Measurements from ENCODE around the gene MSX1. TPM values are rescaled to one million over a fixed set of nuclear protein-coding genes. Genes with fewer than 3 reads are reported as not detected.

The MSX1 gene
- total and polyA plus RNA-seq, 2 of the 8 experiments (the other 6 are each of a cell fraction or from before 2014, with no cell fraction given): 0.47 TPM; not detected in 1

GRCh38 chr4:4866124-4866865 lies 6.8 kb downstream of the MSX1 start (continued):
- no peak for TF ChIP-seq CEBPB (IDR thresholded peaks at IDR 0.05; ENCODE audit: low read depth, low read length)
- TF ChIP-seq ASH2L (IDR thresholded peaks at IDR 0.05; ENCODE audit: low read length): no peak
- peak; percentile 71 for TF ChIP-seq EZH2 (IDR thresholded peaks at IDR 0.05; ENCODE audit: low read depth, low read length, severe bottlenecking)
- TF ChIP-seq TEAD4 (IDR thresholded peaks at IDR 0.05; ENCODE audit: low read depth, low read length): peak; percentile 32; the same call in 1 of the 2 replicates
- TF ChIP-seq GABPA (IDR thresholded peaks at IDR 0.05; ENCODE audit: borderline replicate concordance, insufficient read depth, low read length): peak; percentile 53; the same call in 1 of the 2 replicates
- peak; percentile 88; the same call in 1 of the 2 replicates for TF ChIP-seq SUZ12 (IDR thresholded peaks at IDR 0.05; ENCODE audit: low read length)
- TF ChIP-seq CTCF (IDR thresholded peaks at IDR 0.05; ENCODE audit: control extremely low read depth in 1 of 3, insufficient read depth in 1 of 3, low read depth in 1 of 3, low read length in 3 of 3): no peak
- TF ChIP-seq RAD21 (IDR thresholded peaks at IDR 0.05 in 1 of 2, conservative IDR thresholded peaks at IDR 0.05 in 1 of 2; ENCODE audit: low read depth in 2 of 2, low read length in 2 of 2): no peak
- peak; percentile 92; the same call in 1 of the 2 replicates for TF ChIP-seq CBX8 (IDR thresholded peaks at IDR 0.05; ENCODE audit: borderline replicate concordance, low read depth, low read length)
- no peak for TF ChIP-seq EGR1 (IDR thresholded peaks at IDR 0.05; ENCODE audit: borderline replicate concordance, low read depth, low read length)
- TF ChIP-seq JUND (IDR thresholded peaks at IDR 0.05; ENCODE audit: low read length): no peak
- TF ChIP-seq ZNF274 (IDR thresholded peaks at IDR 0.05; ENCODE audit: borderline replicate concordance, extremely low read depth, low read length): no peak
- TF ChIP-seq POU5F1 (IDR thresholded peaks at IDR 0.05; ENCODE audit: low read depth, low read length): no peak
- no peak for TF ChIP-seq SP2 (IDR thresholded peaks at IDR 0.05; ENCODE audit: low read length)
